K562 (cell line): Measurements from ENCODE around the gene PRXL2A. TPM values are rescaled to one million over a fixed set of nuclear protein-coding genes. Genes with fewer than 3 reads are reported as not detected.

Source experiments
- ATAC-seq: fragments of 200-7000 bp; cut with Tn5 transposase; 3 replicates; pipeline ENCODE4 v1.9.1; 2020; ENCODE audit warnings: moderate library complexity
- BruUV-seq: library from RNA; stranded (reverse); fragments of 400-500 nt; replicated peaks from 2 replicates; lab custom pipeline; 2021; lab: Mats Ljungman, UMichigan
- CTCF ChIA-PET: fragments of 300-600 bp; formaldehyde crosslinking; extraction: SDS; loops from one replicate; lab custom pipeline; 2021; ENCODE audit warnings: low intra/inter-chr PET ratio; lab: Yijun Ruan, JAX
- POLR2A ChIA-PET: fragments of 300-600, 350-650 bp; sonication (Branson Sonifier 250); formaldehyde crosslinking; extraction: SDS; loops from one replicate; lab custom pipeline; 2021; ENCODE audit warnings: antibody characterized with exemption, inconsistent platforms; lab: Yijun Ruan, JAX
- DNase-seq, 4 experiments: peaks; one replicate each; pipeline versions ENCODE4 v3.0.0 to v3.0.0-alpha.2; 2011 to 2018; ENCODE audit warnings: low spot score in 3 of 4, mixed read lengths in 3 of 4; ENCODE audit errors: extremely low read depth in 1 of 4
- FAIRE-seq: peaks from 2 replicates; lab custom pipeline; 2011; peaks lifted over from hg19 to GRCh38; lab: Jason Lieb, UNC
- H2AFZ ChIP-seq: 2 replicates; pipeline ENCODE4 v1.6.0; 2011; ENCODE audit warnings: low read depth, low read length, control low read depth, inconsistent platforms
- H3K27ac ChIP-seq: fragments of 200-600 bp; 3 replicates; pipeline ENCODE4 v1.8.0; 2011; ENCODE audit warnings: low read depth, mild to moderate bottlenecking, control low read depth, inconsistent platforms, low read length, moderate library complexity, mixed read lengths; ENCODE audit errors: extremely low read depth
- H3K27me3 ChIP-seq, 2 experiments: fragments of 300-600 bp in 1 of 2; 2 replicates in 1 of 2; 3 replicates in 1 of 2; pipeline versions ENCODE4 v1.6.0 to v1.8.0; 2011; ENCODE audit warnings: inconsistent platforms in 2 of 2, low read length in 2 of 2, mild to moderate bottlenecking in 1 of 2, mixed read lengths in 1 of 2, moderate library complexity in 1 of 2; ENCODE audit not compliant: control insufficient read depth in 2 of 2, insufficient read depth in 2 of 2
- H3K36me3 ChIP-seq: fragments of 300-600 bp; 3 replicates; pipeline ENCODE4 v1.8.0; 2011; ENCODE audit warnings: mild to moderate bottlenecking, low read length, inconsistent platforms; ENCODE audit not compliant: control insufficient read depth, insufficient read depth
- H3K4me1 ChIP-seq, 2 experiments: fragments of 200-600 bp in 1 of 2; replicated peaks in 1 of 2; 2 replicates in 1 of 2; 3 replicates in 1 of 2; pipeline versions ENCODE4 v1.5.1 to v1.8.0; 2011; ENCODE audit warnings: inconsistent platforms in 2 of 2, low read length in 2 of 2, mild to moderate bottlenecking in 1 of 2, mixed read lengths in 1 of 2, moderate library complexity in 1 of 2; ENCODE audit not compliant: control insufficient read depth in 2 of 2, insufficient read depth in 2 of 2
- H3K4me2 ChIP-seq: 2 replicates; pipeline ENCODE4 v1.6.1; 2011; ENCODE audit warnings: low read length, control low read depth, inconsistent platforms, mixed read lengths; ENCODE audit not compliant: insufficient read depth
- H3K4me3 ChIP-seq: fragments of 200-600 bp; sonication (generic), shearing (Covaris generic); 2 replicates; pipeline ENCODE4 v1.5.1; 2016; ENCODE audit warnings: control low read depth, inconsistent platforms
- H3K79me2 ChIP-seq: fragments of 200-600 bp; 3 replicates; pipeline ENCODE4 v1.8.0; 2011; ENCODE audit warnings: low read length, inconsistent platforms; ENCODE audit not compliant: control insufficient read depth, insufficient read depth
- H3K9ac ChIP-seq, 2 experiments: 2 replicates each; pipeline versions ENCODE4 v1.6.0 to v1.6.1; 2011; ENCODE audit warnings: low read depth in 2 of 2, low read length in 2 of 2, control low read depth in 1 of 2, inconsistent platforms in 1 of 2, mild to moderate bottlenecking in 1 of 2, mixed read lengths in 1 of 2; ENCODE audit not compliant: insufficient read depth in 1 of 2
- H3K9me1 ChIP-seq: one replicate; pipeline ENCODE4 v1.6.0; 2011; ENCODE audit warnings: inconsistent platforms, mild to moderate bottlenecking, low read length, moderate library complexity; ENCODE audit not compliant: control insufficient read depth, insufficient read depth
- H3K9me3 ChIP-seq: replicated peaks from 2 replicates; pipeline ENCODE4 v1.5.1; 2011; ENCODE audit warnings: low read depth, low read length, inconsistent platforms; ENCODE audit not compliant: control insufficient read depth, insufficient read depth
- H4K20me1 ChIP-seq: replicated peaks from 2 replicates; pipeline ENCODE4 v1.6.1; 2011; ENCODE audit warnings: low read length, inconsistent platforms, mixed read lengths; ENCODE audit not compliant: control insufficient read depth, insufficient read depth
- CBFA2T3 ChIP-seq: fragments of 450-650 bp; IDR thresholded peaks from 2 replicates; pipeline ENCODE4 v1.6.1; 2017
- CREB3 ChIP-seq: fragments of 450-650 bp; conservative IDR thresholded peaks from 2 replicates; pipeline ENCODE4 v1.6.1; 2016; ENCODE audit warnings: missing genetic modification characterization, low read depth, mild to moderate bottlenecking, missing compliant biosample characterization, moderate library complexity
- CREM ChIP-seq: IDR thresholded peaks from 2 replicates; pipeline ENCODE4 v1.6.1; 2014; ENCODE audit warnings: antibody characterized with exemption, low read depth
- DEAF1 ChIP-seq: fragments of 450-650 bp; formaldehyde crosslinking; IDR thresholded peaks from 2 replicates; pipeline ENCODE4 v1.4.0; 2020; ENCODE audit warnings: mild to moderate bottlenecking, moderate library complexity
- ETS1 ChIP-seq: conservative IDR thresholded peaks from 2 replicates; pipeline ENCODE4 v1.6.1; 2011; ENCODE audit warnings: low read depth, mild to moderate bottlenecking, low read length; ENCODE audit not compliant: control insufficient read depth
- FOSL1 ChIP-seq: fragments of 200-800 bp; sonication (Bioruptor generic); conservative IDR thresholded peaks from 2 replicates; pipeline ENCODE4 v1.6.1; 2016; ENCODE audit warnings: missing genetic modification characterization, missing compliant biosample characterization
- MYC ChIP-seq, 2 experiments: fragments of 250-450 bp in 1 of 2; sonication (Bioruptor Pico) in 1 of 2; IDR thresholded peaks; 2 replicates each; pipeline versions ENCODE4 v1.5.1 to v1.6.1; 2012 to 2021; ENCODE audit warnings: low read depth in 2 of 2, borderline replicate concordance in 1 of 2, improper control_type of control experiment in 1 of 2, low read length in 1 of 2, mild to moderate bottlenecking in 1 of 2, moderate library complexity in 1 of 2
- PBX2 ChIP-seq, 2 experiments: IDR thresholded peaks in 1 of 2; conservative IDR thresholded peaks in 1 of 2; 2 replicates each; pipeline ENCODE4 v1.6.1; 2016; ENCODE audit warnings: low read depth in 2 of 2, mild to moderate bottlenecking in 1 of 2, missing compliant biosample characterization in 1 of 2, missing genetic modification characterization in 1 of 2, moderate library complexity in 1 of 2
- PHF20 ChIP-seq: fragments of 450-650 bp; IDR thresholded peaks from 2 replicates; pipeline ENCODE4 v1.6.1; 2018; ENCODE audit not compliant: partially characterized antibody
- SMC3 ChIP-seq: conservative IDR thresholded peaks from 2 replicates; pipeline ENCODE4 v1.6.1; 2011; ENCODE audit warnings: low read depth, low read length, improper control_type of control experiment; ENCODE audit not compliant: insufficient read depth
- XRCC5 ChIP-seq: fragments of 200-400 bp; formaldehyde crosslinking; IDR thresholded peaks from 2 replicates; pipeline ENCODE4 v1.6.1; 2017; ENCODE audit warnings: low read depth, mild to moderate bottlenecking, low read length
- ZC3H8 ChIP-seq: fragments of 450-650 bp; IDR thresholded peaks from 2 replicates; pipeline ENCODE4 v1.6.1; 2017
- ZNF445 ChIP-seq: fragments of 250-450 bp; sonication (Bioruptor Pico); IDR thresholded peaks from 2 replicates; pipeline ENCODE4 v1.4.0; 2020; ENCODE audit warnings: low read depth, mild to moderate bottlenecking, moderate library complexity
- WGBS: fragments of 100-300 bp; shearing (Covaris generic); methylation state at CpG from one replicate; pipeline ENCODE4 v1.1.6; 2016; ENCODE audit warnings: low coverage, mixed read lengths; ENCODE audit not compliant: insufficient coverage; ENCODE audit errors: missing lambda C conversion rate; 5-methylcytosine and 5-hydroxymethylcytosine counted together
- in situ Hi-C: fragments of 300-500 bp; cut with MboI; formaldehyde crosslinking; loops from 4 replicates; pipeline ENCODE4 v1.15.0; 2018; ENCODE audit warnings: inconsistent platforms, mixed read lengths
- intact Hi-C: fragments of 100-400 bp; cut with micrococcal nuclease; formaldehyde crosslinking; loops from 2 replicates; pipeline ENCODE4 v1.14.2; 2022
- polyA plus RNA-seq, 8 experiments: library from polyadenylated mRNA; depleted of rRNA in 4 of 8; stranded (reverse) in 5 of 8; unstranded in 3 of 8; fragments of >200 nt; fragmentation: Nextera tagmentation in 2 of 8; fragmentation: Illumina TruSeq in 1 of 8; extraction: Ambion mirVana in 2 of 8; extraction: Trizol in 1 of 8; gene quantifications; 2 replicates each; pipeline versions ENCODE4 v1.2.1 to v1.2.3, GENCODE V29; 2011 to 2014; ENCODE audit warnings: inconsistent platforms in 1 of 8, missing spikeins in 1 of 8
- total RNA-seq, 7 experiments: library from RNA; depleted of rRNA in 6 of 7; stranded (reverse); fragments of >200 nt in 6 of 7; fragmentation: Illumina TruSeq in 2 of 7; extraction: Trizol in 2 of 7; gene quantifications; 2 replicates each; pipeline versions ENCODE4 v1.2.1 to v1.2.3, GENCODE V29; 2011 to 2021; ENCODE audit warnings: low replicate concordance in 1 of 7

PRXL2A gene
- total and polyA plus RNA-seq, 9 of the 15 experiments (the other 6 are each of a cell fraction or from before 2014, with no cell fraction given): 0.14 to 1.2 (median 0.75) TPM

GRCh38 chr10:80443531-80443974 lies 35.2 kb downstream of the PRXL2A start:
- no TSS peak for BruUV-seq
- Histone ChIP-seq H2AFZ (peak overlapping the region; percentile 3; the same call in 1 of the 2 replicates), H3K4me2 (no peak overlapping the region), H3K4me3 (no peak overlapping the region), H4K20me1 (no peaks in the 10 kb centered on the region), H3K4me1 (peaks cover 11 to 15% of the 10 kb centered on the region in 2 experiments; a peak in 4 of 5 replicates), H3K27me3 (peaks cover 5 to 7% of the 10 kb centered on the region in 2 experiments; a peak in 2 of 5 replicates), H3K79me2 (no peaks in the 10 kb centered on the region), H3K9me1 (no peaks in the 10 kb centered on the region), H3K36me3 (no peaks in the 10 kb centered on the region), H3K27ac (no peak overlapping the region), H3K9ac (peak overlapping the region in 1 of 2 experiments; percentile 37; a peak in 1 of 4 replicates), H3K9me3 (no peaks in the 10 kb centered on the region)
- peak; percentile 78 for FAIRE-seq
- POLR2A ChIA-PET: interaction anchor here (0.7 to 2.2 kb wide), 4 partner anchors 17 to 134 kb away, joined by 3 to 16 read pairs (median 3); no protein-coding TSS in a partner anchor
- CTCF ChIA-PET: interaction anchor here (0.7 to 6.0 kb wide), 5 partner anchors 10 to 300 kb away, joined by 3 to 79 read pairs (median 4); no protein-coding TSS in a partner anchor
- in situ Hi-C loops (loop anchor here (5.0 kb wide), 1 partner anchor 61 kb away; no protein-coding TSS in a partner anchor), intact Hi-C loops (loop anchor here (5.0 kb wide), 4 partner anchors 154 to 479 kb away; no protein-coding TSS in a partner anchor)
- WGBS: 42% methylated on average over 6 of the region's 6 CpGs
- peak; percentile 83 for ATAC-seq
- peak; percentile 43 to 69 (median 60) for DNase-seq
- TF ChIP-seq ZC3H8: no peak
- peak; percentile 53; the same call in 1 of the 2 replicates for TF ChIP-seq FOSL1
- TF ChIP-seq MYC (IDR thresholded peaks at IDR 0.05; ENCODE audit: low read depth, low read length): no peak
- TF ChIP-seq MYC (CRISPR knock-in tag; IDR thresholded peaks at IDR 0.05; ENCODE audit: borderline replicate concordance, low read depth): no peak
- peak; percentile 67 for TF ChIP-seq SMC3
- TF ChIP-seq CREB3 (tag): peak; percentile 51; the same call in 1 of the 2 replicates
- TF ChIP-seq DEAF1 (CRISPR knock-in tag): peak; percentile 24; the same call in 1 of the 2 replicates
- peak; percentile 43 for TF ChIP-seq CBFA2T3
- TF ChIP-seq ETS1: 0 out of 2 replicates have a peak, but pooled peaks have one; percentile 26
- no peak for TF ChIP-seq ZNF445 (CRISPR knock-in tag)
- no peak for TF ChIP-seq PBX2 (CRISPR knock-in tag; IDR thresholded peaks at IDR 0.05; ENCODE audit: low read depth)
- TF ChIP-seq PBX2 (tag; conservative IDR thresholded peaks at IDR 0.05; ENCODE audit: low read depth): 0 out of 2 replicates have a peak, but pooled peaks have one; percentile 18
- no peak for TF ChIP-seq PHF20
- peak; percentile 89 for TF ChIP-seq CREM
- TF ChIP-seq XRCC5: peak; percentile 60; the same call in 1 of the 2 replicates
